ENCODE data around the gene UGT8. TPM values are rescaled to one million over a fixed set of nuclear protein-coding genes. Genes with fewer than 3 reads are reported as not detected.

UGT8 gene
- total RNA-seq, 1 experiment from 2014 or later, result 15.7 TPM

GRCh38 chr4:114599903-114600552 lies 1.4 kb downstream of the UGT8 start:
- H3K14ac ChIP-seq (ENCODE audit: insufficient read depth, low read length), result no peak overlapping the region
- H2BK120ac ChIP-seq (ENCODE audit: low read depth, low read length, poor library complexity, severe bottlenecking), result no peak overlapping the region
- no peak overlapping the region for H2BK12ac ChIP-seq (ENCODE audit: insufficient read length, low read depth, low read length)
- no peaks in the 10 kb centered on the region for H3K79me1 ChIP-seq (ENCODE audit: insufficient read depth, low read depth, low read length, poor library complexity, severe bottlenecking)
- peak; percentile 34 for DNase-seq
- peak overlapping the region; percentile 65 for H3K9ac ChIP-seq (ENCODE audit: extremely low read depth, insufficient read length, low read length)
- H2AK5ac ChIP-seq (ENCODE audit: insufficient read length, low read length), result no peak overlapping the region
- H3K23me2 ChIP-seq (ENCODE audit: insufficient read length, low read depth, low read length, poor library complexity, severe bottlenecking), result peaks cover 20% of the 10 kb centered on the region
- Mint-ChIP-seq H3K9me3 (peaks cover 11 to 13% of the 10 kb centered on the region in 2 experiments), H3K4me3 (peak overlapping the region; percentile 86 to 96), H3K4me1 (peaks cover 19 to 20% of the 10 kb centered on the region in 2 experiments), H3K36me3 (ENCODE audit: insufficient read depth in 1 of 3, low read depth in 3 of 3) (peaks cover 10 to 12% (median 11%) of the 10 kb centered on the region in 3 experiments), H3K27ac (peak overlapping the region in 2 of 3 experiments; percentile 47 to 95; a peak in 4 of 7 replicates), H3K27me3 (ENCODE audit: low read depth) (peaks cover 24% of the 10 kb centered on the region)
- H2BK20ac ChIP-seq (ENCODE audit: low read depth, low read length, poor library complexity, severe bottlenecking), result no peak overlapping the region
- peak overlapping the region; percentile 98 for H3K4me2 ChIP-seq (ENCODE audit: insufficient read depth, insufficient read length, low read length)
- TF ChIP-seq, protein P1, sequence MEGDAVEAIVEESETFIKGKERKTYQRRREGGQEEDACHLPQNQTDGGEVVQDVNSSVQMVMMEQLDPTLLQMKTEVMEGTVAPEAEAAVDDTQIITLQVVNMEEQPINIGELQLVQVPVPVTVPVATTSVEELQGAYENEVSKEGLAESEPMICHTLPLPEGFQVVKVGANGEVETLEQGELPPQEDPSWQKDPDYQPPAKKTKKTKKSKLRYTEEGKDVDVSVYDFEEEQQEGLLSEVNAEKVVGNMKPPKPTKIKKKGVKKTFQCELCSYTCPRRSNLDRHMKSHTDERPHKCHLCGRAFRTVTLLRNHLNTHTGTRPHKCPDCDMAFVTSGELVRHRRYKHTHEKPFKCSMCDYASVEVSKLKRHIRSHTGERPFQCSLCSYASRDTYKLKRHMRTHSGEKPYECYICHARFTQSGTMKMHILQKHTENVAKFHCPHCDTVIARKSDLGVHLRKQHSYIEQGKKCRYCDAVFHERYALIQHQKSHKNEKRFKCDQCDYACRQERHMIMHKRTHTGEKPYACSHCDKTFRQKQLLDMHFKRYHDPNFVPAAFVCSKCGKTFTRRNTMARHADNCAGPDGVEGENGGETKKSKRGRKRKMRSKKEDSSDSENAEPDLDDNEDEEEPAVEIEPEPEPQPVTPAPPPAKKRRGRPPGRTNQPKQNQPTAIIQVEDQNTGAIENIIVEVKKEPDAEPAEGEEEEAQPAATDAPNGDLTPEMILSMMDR (conservative IDR thresholded peaks at IDR 0.05), result no peak
- no peak overlapping the region for H2BK15ac ChIP-seq (ENCODE audit: low read depth, low read length)
- H3K27ac ChIP-seq (ENCODE audit: insufficient read length, low read depth, low read length), result no peak overlapping the region
- no peak overlapping the region for H4K5ac ChIP-seq (ENCODE audit: insufficient read length, low read depth, low read length)
- no peaks in the 10 kb centered on the region for H4K20me1 ChIP-seq (ENCODE audit: control insufficient read depth, insufficient read depth, insufficient read length)
- no CpG with 5 or more reads among the region's 15 CpGs for WGBS (ENCODE audit: extremely low coverage, insufficient read length, low lambda C conversion rate)
- no peak overlapping the region for H3K23ac ChIP-seq (ENCODE audit: insufficient read length, low read depth, low read length)
- H2BK5ac ChIP-seq (ENCODE audit: insufficient read length, low read length), result no peak overlapping the region
- no peak overlapping the region for H4K8ac ChIP-seq (replicated peaks; ENCODE audit: insufficient read length, low read depth, low read length)
- H3K18ac ChIP-seq (ENCODE audit: insufficient read length, low read depth, low read length), result no peak overlapping the region
- no peak overlapping the region for H3T11ph ChIP-seq (ENCODE audit: low read length)
- H4K91ac ChIP-seq (ENCODE audit: insufficient read length, low read depth, low read length), result no peak overlapping the region
- H2AFZ ChIP-seq (ENCODE audit: low read length), result no peak overlapping the region
- H3K4me1 ChIP-seq (ENCODE audit: insufficient read depth, low read length), result peaks cover 3% of the 10 kb centered on the region; the same call in 1 of the 2 replicates
- peaks cover 10% of the 10 kb centered on the region for H3K9me3 ChIP-seq (ENCODE audit: control insufficient read depth, low read depth, low read length)
- no peaks in the 10 kb centered on the region for H3K27me3 ChIP-seq (ENCODE audit: insufficient read depth, low read length)
- no peak overlapping the region for H3K56ac ChIP-seq (ENCODE audit: insufficient read length, low read depth, low read length)
- H3K79me2 ChIP-seq (ENCODE audit: insufficient read depth, low read length), result peaks cover 6% of the 10 kb centered on the region; the same call in 1 of the 2 replicates
- no peak overlapping the region for H3K4ac ChIP-seq (ENCODE audit: low read depth, low read length)

Data from H9 (cell line).